IPS-15b (cell line): Measurements from ENCODE around the gene CBLB.
A peak's percentile ranks its signal among the peaks of the same experiment; 100 is the strongest.

Source experiments
- H3K27me3 ChIP-seq: one replicate; pipeline ENCODE4 v1.6.1; 2013; ENCODE audit warnings: low read length; ENCODE audit not compliant: control insufficient read depth, insufficient read depth
- H3K36me3 ChIP-seq: one replicate; pipeline ENCODE4 v1.6.1; 2013; ENCODE audit warnings: low read length; ENCODE audit not compliant: control insufficient read depth, insufficient read depth
- H3K4me1 ChIP-seq: one replicate; pipeline ENCODE4 v1.6.1; 2013; ENCODE audit warnings: mild to moderate bottlenecking, low read length; ENCODE audit not compliant: control insufficient read depth, insufficient read depth
- H3K4me3 ChIP-seq: one replicate; pipeline ENCODE4 v1.5.1; 2013; ENCODE audit warnings: low read depth, low read length
- H3K9ac ChIP-seq: one replicate; pipeline ENCODE4 v1.6.1; 2013; ENCODE audit warnings: low read depth, mild to moderate bottlenecking, low read length
- H3K9me3 ChIP-seq: one replicate; pipeline ENCODE4 v1.6.1; 2013; ENCODE audit warnings: mild to moderate bottlenecking, low read length; ENCODE audit not compliant: control insufficient read depth, insufficient read depth

Gene CBLB

DNA sequence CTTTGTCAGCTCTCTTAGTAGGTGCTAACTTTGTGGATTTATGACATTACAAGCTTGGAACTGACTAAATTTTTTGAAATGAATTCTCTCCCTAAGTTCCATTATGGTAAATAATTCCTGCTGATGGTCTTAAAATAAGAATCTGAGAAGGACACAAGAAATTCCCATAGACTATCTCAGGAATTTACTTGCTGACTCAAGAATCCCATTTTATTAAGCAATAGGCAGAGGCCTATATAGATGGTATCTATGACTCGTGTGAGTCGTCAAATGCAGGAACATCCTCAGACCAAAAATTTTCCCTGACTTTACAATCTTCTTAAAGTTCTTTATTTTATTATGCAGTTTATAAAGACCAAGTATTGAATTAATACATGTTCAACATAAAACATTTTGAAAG, 30.7 kb upstream of the CBLB start:
- Histone ChIP-seq H3K36me3 (no peaks in the 10 kb centered on the region), H3K9me3 (no peaks in the 10 kb centered on the region), H3K27me3 (no peaks in the 10 kb centered on the region), H3K4me1 (no peaks in the 10 kb centered on the region), H3K4me3 (no peak overlapping the region), H3K9ac (no peak overlapping the region)

GRCh38 chr3:105891101-105891500, 22.3 kb upstream of the CBLB start:
- no peaks in the 10 kb centered on the region for H3K4me1 ChIP-seq
- no peaks in the 10 kb centered on the region for H3K9me3 ChIP-seq
- no peak overlapping the region for H3K9ac ChIP-seq
- H3K4me3 ChIP-seq: no peak overlapping the region
- no peaks in the 10 kb centered on the region for H3K27me3 ChIP-seq
- H3K36me3 ChIP-seq: no peaks in the 10 kb centered on the region

DNA sequence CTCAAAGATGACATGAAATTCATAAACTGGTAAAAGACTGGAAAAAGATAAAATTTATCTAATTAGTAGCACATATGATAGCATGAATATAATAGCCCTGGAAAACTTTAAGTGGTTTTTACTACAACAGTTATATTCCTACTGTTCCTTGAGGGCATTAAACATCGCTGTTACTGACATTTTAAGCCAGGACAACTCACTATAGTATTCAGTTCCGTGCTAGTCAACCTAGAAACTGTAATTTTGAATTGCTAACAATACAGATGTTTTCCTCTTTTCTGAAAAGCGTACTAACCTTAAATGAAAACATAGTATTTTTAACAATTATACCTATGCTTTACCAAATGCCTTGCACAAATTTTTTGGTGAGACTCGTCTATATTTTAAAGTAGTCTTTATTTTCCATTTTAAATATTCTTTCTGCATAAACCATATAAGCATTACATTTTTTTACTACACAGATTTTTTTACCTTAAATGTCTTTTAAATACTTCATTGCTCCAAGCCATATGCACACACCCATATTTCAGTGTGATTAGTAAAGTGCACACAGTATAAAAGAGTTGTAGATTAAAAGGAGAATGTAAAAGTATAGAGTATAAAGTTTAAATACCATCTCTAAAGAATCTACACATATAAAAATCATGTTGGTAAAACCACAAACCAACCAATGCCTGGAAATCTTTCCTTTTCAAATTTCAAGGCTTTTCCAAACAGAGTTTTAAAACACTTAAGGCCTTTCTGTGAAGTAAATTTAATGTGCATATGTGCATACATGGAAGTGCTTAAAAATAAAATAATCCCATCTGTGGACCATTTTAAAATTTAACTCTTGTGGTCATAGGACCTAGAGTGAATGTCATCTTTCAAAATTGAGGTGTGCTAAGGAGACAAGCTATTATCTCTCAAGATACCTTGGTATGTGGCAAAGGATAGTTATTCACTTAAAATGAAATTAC, 20.1 kb upstream of the CBLB start:
- Histone ChIP-seq H3K4me1 (no peaks in the 10 kb centered on the region), H3K4me3 (no peak overlapping the region), H3K9me3 (no peaks in the 10 kb centered on the region), H3K9ac (no peak overlapping the region), H3K27me3 (no peaks in the 10 kb centered on the region), H3K36me3 (no peaks in the 10 kb centered on the region)

DNA sequence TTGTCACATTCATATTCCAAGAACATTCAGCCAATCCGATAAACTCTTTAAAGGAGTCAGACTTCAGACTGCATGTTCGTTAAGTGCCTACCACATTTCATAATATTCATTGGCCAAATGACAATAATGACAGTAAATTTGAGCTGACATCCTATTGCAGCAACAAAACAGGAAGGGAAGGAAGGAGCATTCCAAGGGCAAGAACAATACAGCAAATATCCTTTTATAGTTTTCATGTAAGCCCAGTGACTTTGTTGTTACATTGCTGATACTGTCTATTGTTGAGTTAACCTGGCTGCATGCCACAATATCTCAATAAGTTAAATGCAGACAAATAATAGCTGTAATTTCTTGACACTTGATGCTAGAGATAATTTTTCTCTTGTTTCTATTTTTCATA, 16.4 kb upstream of the CBLB start:
- Histone ChIP-seq H3K27me3 (no peaks in the 10 kb centered on the region), H3K9ac (no peak overlapping the region)

GRCh38 chr3:105883798-105884377, 15.1 kb upstream of the CBLB start:
- H3K36me3 ChIP-seq: no peaks in the 10 kb centered on the region
- no peaks in the 10 kb centered on the region for H3K27me3 ChIP-seq
- no peaks in the 10 kb centered on the region for H3K9me3 ChIP-seq
- no peak overlapping the region for H3K4me3 ChIP-seq
- no peak overlapping the region for H3K9ac ChIP-seq
- no peaks in the 10 kb centered on the region for H3K4me1 ChIP-seq

More for the DNA sequence above, 16.4 kb upstream of the CBLB start:
- Histone ChIP-seq H3K4me3 (no peak overlapping the region), H3K9me3 (no peaks in the 10 kb centered on the region), H3K4me1 (no peaks in the 10 kb centered on the region), H3K36me3 (no peaks in the 10 kb centered on the region)

DNA sequence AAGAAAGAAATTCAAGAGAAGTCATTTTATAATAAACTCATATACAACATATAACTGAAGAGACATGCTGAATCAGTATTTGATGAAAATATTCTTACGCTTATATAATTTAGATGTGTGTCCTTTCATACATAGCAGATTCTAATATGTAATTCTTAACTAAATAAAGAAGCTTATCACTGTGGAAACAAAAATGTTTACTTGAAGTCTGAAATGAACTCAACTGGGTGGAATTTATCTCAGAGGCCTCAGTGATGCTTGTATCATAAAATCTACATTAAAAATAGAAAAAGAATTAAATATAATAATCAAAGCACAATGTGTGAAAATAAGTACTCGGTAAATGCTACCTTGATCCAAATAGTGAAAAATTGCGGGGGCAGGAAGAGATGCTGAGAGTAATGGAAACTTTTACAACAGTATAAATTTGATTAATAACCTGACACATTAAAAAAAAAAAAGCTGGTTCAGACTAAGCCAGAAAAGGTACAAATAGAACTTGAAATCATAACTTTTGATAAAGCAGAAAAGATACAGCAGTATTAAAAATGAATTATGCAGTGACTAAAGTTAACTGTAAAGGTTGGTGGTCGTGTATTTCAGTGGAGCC, 12.0 kb upstream of the CBLB start:
- Histone ChIP-seq H3K9me3 (no peaks in the 10 kb centered on the region), H3K4me1 (peaks cover 10% of the 10 kb centered on the region), H3K9ac (no peak overlapping the region), H3K4me3 (no peak overlapping the region), H3K36me3 (no peaks in the 10 kb centered on the region), H3K27me3 (no peaks in the 10 kb centered on the region)

GRCh38 chr3:105878061-105878460, 9.2 kb upstream of the CBLB start:
- H3K9me3 ChIP-seq: no peaks in the 10 kb centered on the region

DNA sequence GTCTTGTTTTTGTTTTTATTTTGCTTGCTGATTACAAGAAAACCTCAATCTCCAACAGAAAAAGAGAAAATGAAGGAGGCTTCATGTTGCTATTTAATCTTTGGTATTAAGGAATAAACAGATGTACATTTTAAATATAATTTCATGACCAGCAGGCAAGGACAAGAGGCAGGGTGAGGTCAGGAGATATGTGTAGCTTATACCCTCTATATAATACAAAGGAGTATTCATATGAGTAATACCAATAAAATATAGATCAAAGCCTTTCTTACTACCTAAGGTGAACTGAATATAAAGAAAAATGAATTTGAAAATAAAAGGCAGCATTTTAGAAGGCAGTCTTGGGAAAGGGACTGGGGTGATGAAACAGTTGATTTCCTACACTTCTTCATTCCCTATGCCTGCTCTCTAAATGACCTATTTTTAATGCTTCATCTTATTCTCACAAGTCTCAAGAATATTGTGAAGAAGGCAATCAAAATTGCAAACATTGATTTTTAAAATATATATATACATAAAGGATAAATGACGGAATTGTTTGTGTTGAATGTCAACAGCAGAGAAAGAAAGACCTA, 8.6 kb upstream of the CBLB start:
- Histone ChIP-seq H3K9me3 (no peaks in the 10 kb centered on the region), H3K4me1 (peaks cover 10% of the 10 kb centered on the region), H3K36me3 (no peaks in the 10 kb centered on the region), H3K4me3 (no peak overlapping the region), H3K9ac (no peak overlapping the region), H3K27me3 (no peaks in the 10 kb centered on the region)

More at GRCh38 chr3:105878061-105878460, 9.2 kb upstream of the CBLB start:
- Histone ChIP-seq H3K9ac (no peak overlapping the region), H3K27me3 (no peaks in the 10 kb centered on the region), H3K4me1 (peaks cover 10% of the 10 kb centered on the region), H3K4me3 (no peak overlapping the region), H3K36me3 (no peaks in the 10 kb centered on the region)

DNA sequence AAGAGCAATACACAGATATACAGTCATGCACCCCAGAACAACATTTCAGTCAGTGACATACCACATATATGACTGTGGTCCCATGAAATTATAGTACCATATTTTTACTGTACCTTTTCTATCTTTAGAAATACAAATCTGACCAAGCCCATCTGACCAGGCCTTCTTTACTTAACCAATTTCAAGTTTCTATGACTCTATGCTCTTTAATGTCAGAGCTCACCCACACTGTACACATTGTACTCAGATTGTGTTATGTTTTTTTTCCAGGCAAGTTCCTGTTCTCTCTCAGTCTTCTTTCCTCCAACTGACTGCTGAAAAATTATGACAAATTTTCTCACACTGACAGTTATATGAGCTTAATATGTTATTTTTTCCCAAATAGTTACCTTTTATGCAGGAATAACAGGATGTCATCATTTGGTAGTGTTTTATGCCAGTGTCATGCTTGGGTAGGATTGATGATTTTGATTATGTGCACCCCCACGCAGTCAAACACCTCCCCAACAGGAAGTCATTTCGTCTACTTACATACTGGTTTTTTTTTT, 8.0 kb upstream of the CBLB start:
- Histone ChIP-seq H3K4me3 (no peak overlapping the region), H3K36me3 (no peaks in the 10 kb centered on the region), H3K27me3 (no peaks in the 10 kb centered on the region), H3K9me3 (no peaks in the 10 kb centered on the region), H3K9ac (no peak overlapping the region), H3K4me1 (peaks cover 10% of the 10 kb centered on the region)

- Histone ChIP-seq H3K4me1 (peaks cover 8% of the 10 kb centered on the region), H3K9ac (no peak overlapping the region), H3K36me3 (no peaks in the 10 kb centered on the region), H3K4me3 (peak overlapping the region; percentile 96), H3K9me3 (no peaks in the 10 kb centered on the region), H3K27me3 (no peaks in the 10 kb centered on the region)
Observed at GRCh38 chr3:105869861-105870755, 1.3 kb upstream of the CBLB start.

DNA sequence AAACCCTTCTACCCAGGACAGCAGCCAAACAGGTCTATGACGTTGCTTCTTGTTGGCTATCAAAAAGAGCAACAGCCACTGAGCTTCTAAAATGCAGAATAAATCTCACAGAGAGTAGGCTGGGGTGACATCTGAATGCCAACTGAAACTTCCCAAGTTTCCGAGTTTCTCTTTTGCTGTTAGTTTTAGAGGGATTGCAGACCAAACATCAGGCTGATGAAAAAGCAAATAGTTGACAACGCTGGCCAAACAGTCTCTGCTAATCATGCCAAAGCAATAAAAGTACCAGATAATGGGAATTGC, 670 bp upstream of the CBLB start:
- peaks cover 8% of the 10 kb centered on the region for H3K4me1 ChIP-seq
- no peaks in the 10 kb centered on the region for H3K27me3 ChIP-seq
- no peak overlapping the region for H3K9ac ChIP-seq
- H3K36me3 ChIP-seq: no peaks in the 10 kb centered on the region
- H3K4me3 ChIP-seq: peak overlapping the region; percentile 96
- no peaks in the 10 kb centered on the region for H3K9me3 ChIP-seq
